AG04450 (cell line): ENCODE results near the gene SMAD7. TPM values are rescaled to one million over a fixed set of nuclear protein-coding genes. Genes with fewer than 3 reads are reported as not detected.

Experiments used
- CTCF ChIA-PET: fragments of 300-600, 350-600 bp; formaldehyde crosslinking; extraction: SDS; loops from one replicate; lab custom pipeline; 2022; ENCODE audit warnings: antibody characterized with exemption, inconsistent platforms; lab: Charles Lee
- POLR2A ChIA-PET: fragments of 350-600 bp; formaldehyde crosslinking; extraction: SDS; loops from one replicate; lab custom pipeline; 2021; ENCODE audit warnings: antibody characterized with exemption, inconsistent platforms; lab: Yijun Ruan, JAX
- DNase-seq: peaks from one replicate; pipeline ENCODE4 v3.0.0-alpha.2; 2011; ENCODE audit warnings: low read depth, low spot score
- H3K27ac ChIP-seq: one replicate; pipeline ENCODE4 v1.5.1; 2012; ENCODE audit warnings: low read depth, low read length, control low read depth
- H3K27me3 ChIP-seq: one replicate; pipeline ENCODE4 v1.6.0; 2012; ENCODE audit warnings: low read length; ENCODE audit not compliant: control insufficient read depth, insufficient read depth
- H3K4me3 ChIP-seq: 2 replicates; pipeline ENCODE4 v1.5.1; 2011; ENCODE audit warnings: mild to moderate bottlenecking, low read depth, low read length, control low read depth
- H3K9me3 ChIP-seq: 2 replicates; pipeline ENCODE4 v1.5.1; 2012; ENCODE audit warnings: low read length; ENCODE audit not compliant: control insufficient read depth, insufficient read depth
- polyA plus RNA-seq: library from polyadenylated mRNA; depleted of rRNA; stranded (reverse); fragments of >200 nt; gene quantifications from 2 replicates; pipeline ENCODE4 v1.2.3, GENCODE V29; 2011
- TF ChIP-seq, protein P1 (sequence below): IDR thresholded peaks from 2 replicates; pipeline ENCODE4 v1.5.1; 2011; ENCODE audit warnings: low read depth, low read length, control low read depth, inconsistent platforms

Gene SMAD7
- polyA plus RNA-seq, 1 experiment, result 8.0 TPM

DNA sequence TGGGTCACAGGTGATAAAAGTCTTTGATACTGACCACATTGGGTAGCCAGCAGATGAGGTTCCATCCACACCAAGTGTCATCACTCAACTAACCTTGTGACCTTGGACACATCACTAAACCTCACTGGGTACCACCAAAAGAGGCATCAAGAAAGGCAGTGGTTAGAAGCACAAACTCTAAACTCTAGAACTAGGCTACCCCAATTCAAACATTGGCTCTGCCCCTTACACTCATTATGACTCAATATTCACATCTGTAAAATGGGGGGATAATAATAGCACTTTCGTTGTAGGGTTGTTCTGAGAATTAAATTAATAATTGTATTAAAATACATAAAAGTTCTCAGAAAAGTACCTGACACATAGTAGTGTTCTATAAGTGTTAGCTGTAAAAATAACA, 15.8 kb upstream of the SMAD7 start:
- H3K27ac ChIP-seq, result no peak overlapping the region
- no peak overlapping the region for H3K4me3 ChIP-seq
- peaks cover 2% of the 10 kb centered on the region for H3K27me3 ChIP-seq
- ChIA-PET CTCF (no interaction called here), POLR2A (no interaction called here)
- TF ChIP-seq, protein P1, sequence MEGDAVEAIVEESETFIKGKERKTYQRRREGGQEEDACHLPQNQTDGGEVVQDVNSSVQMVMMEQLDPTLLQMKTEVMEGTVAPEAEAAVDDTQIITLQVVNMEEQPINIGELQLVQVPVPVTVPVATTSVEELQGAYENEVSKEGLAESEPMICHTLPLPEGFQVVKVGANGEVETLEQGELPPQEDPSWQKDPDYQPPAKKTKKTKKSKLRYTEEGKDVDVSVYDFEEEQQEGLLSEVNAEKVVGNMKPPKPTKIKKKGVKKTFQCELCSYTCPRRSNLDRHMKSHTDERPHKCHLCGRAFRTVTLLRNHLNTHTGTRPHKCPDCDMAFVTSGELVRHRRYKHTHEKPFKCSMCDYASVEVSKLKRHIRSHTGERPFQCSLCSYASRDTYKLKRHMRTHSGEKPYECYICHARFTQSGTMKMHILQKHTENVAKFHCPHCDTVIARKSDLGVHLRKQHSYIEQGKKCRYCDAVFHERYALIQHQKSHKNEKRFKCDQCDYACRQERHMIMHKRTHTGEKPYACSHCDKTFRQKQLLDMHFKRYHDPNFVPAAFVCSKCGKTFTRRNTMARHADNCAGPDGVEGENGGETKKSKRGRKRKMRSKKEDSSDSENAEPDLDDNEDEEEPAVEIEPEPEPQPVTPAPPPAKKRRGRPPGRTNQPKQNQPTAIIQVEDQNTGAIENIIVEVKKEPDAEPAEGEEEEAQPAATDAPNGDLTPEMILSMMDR, result no peak
- no peaks in the 10 kb centered on the region for H3K9me3 ChIP-seq
- no peak for DNase-seq

GRCh38 chr18:48963586-48964470, 13.1 kb upstream of the SMAD7 start:
- no peak for DNase-seq
- H3K9me3 ChIP-seq, result no peaks in the 10 kb centered on the region; the same call in 1 of the 2 replicates
- H3K27me3 ChIP-seq, result peaks cover 2% of the 10 kb centered on the region
- no peak overlapping the region for H3K4me3 ChIP-seq
- POLR2A ChIA-PET, result interaction anchor here (1.0 kb wide), 1 partner anchor 12 kb away, joined by 11 read pairs; no protein-coding TSS in a partner anchor
- CTCF ChIA-PET, result interaction anchor here (0.9 to 1.6 kb wide), 4 partner anchors 10 to 275 kb away, joined by 3 to 6 read pairs (median 4); no protein-coding TSS in a partner anchor
- TF ChIP-seq, protein P1, result no peak
- H3K27ac ChIP-seq, result peak overlapping the region; percentile 84

DNA sequence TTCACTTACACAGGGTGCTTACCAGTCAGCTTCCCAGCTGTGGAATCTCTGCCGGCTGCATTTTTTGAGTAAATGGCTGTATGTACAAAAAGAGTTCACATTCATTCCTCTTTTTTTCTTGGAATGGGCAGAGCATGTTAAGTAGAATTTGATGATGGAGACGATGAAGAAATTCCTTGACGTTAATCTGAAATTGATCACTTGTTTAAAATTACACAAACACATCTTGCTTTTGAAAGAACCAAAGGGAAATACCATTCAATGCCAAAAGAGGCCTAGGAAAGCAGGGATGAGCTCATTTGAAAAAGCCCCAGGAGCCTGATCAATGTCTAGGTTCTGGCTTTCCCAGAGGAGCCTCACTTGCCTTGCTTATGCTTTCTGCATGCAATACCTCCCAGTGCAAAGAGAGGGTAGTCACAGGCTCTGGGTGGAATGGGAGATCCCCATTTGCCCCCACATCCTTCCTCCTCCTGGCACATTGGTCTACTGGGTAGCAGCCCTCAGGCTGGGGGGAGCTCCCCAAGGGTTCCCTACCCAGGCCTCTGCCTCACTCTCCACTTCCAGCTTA, 12.3 kb upstream of the SMAD7 start:
- H3K27ac ChIP-seq, result peak overlapping the region; percentile 84
- TF ChIP-seq, protein P1, result peak; percentile 40; the same call in 1 of the 2 replicates
- ChIA-PET CTCF (interaction anchor here (0.9 to 1.6 kb wide), 4 partner anchors 9 to 276 kb away, joined by 3 to 6 read pairs (median 4); no protein-coding TSS in a partner anchor), POLR2A (interaction anchor here (1.0 kb wide), 1 partner anchor 11 kb away, joined by 11 read pairs; no protein-coding TSS in a partner anchor)
- H3K4me3 ChIP-seq, result no peak overlapping the region
- H3K27me3 ChIP-seq, result no peaks in the 10 kb centered on the region
- DNase-seq, result peak; percentile 67
- no peaks in the 10 kb centered on the region; the same call in 1 of the 2 replicates for H3K9me3 ChIP-seq

DNA sequence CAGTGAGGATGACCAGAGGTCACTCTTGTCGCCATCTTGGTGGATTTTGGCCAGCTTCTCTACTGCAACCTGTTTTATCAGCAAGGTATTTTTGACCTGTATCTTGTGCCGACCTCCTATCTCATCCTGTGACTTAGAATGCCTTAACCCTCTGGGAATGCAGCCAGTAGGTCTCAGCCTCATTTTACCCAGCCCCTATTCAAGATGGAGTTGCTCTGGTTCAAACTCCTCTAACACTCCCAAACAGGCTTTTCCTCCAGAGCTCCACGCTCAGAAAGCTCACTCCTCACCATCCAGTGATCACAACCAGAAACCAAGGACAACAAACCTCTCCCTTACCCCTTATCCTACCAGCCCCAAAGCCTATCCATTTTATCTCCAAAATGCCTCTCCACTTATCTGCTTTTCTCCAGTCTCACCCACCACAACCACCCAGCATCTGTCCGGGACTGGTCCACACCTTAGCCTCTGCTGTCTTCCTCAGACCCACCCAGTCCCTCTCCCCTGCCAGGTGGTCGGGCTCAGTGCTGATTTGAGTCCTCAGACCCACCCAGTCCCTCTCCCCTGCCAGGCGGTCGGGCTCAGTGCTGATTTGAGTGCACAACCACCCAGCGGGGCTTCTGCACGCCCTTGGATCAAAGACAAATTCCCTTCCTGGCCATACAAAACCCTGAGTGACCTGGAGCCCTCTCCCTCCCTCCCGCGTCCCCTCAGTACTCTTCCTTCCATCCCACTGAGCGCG, 11.7 kb upstream of the SMAD7 start:
- no peaks in the 10 kb centered on the region for H3K27me3 ChIP-seq
- ChIA-PET CTCF (interaction anchor here (1.0 to 1.6 kb wide), 2 partner anchors 79 to 276 kb away, joined by 3 to 6 read pairs; no protein-coding TSS in a partner anchor), POLR2A (interaction anchor here (1.0 kb wide), 1 partner anchor 10 kb away, joined by 11 read pairs; no protein-coding TSS in a partner anchor)
- peak overlapping the region; percentile 78 for H3K27ac ChIP-seq
- TF ChIP-seq, protein P1, result no peak
- no peak for DNase-seq
- H3K9me3 ChIP-seq, result no peaks in the 10 kb centered on the region; the same call in 1 of the 2 replicates
- H3K4me3 ChIP-seq, result no peak overlapping the region
